Activated naive CD8-positive, alpha-beta T cell treated with anti-CD3 and anti-CD28 coated beads, Interleukin-2, amount 10 ng/mL, durations not matched to agents 7 days and 5 days (primary cell): ENCODE results near the gene FASTK. TPM values are rescaled to one million over a fixed set of nuclear protein-coding genes. Genes with fewer than 3 reads are reported as not detected.

Experiments
- ATAC-seq: fragments of 150-1000 bp; cut with Tn5 transposase; one replicate; pipeline ENCODE4 v1.10.0; 2021; ENCODE audit warnings: low read depth, moderate library complexity
- POLR2A ChIA-PET: fragments of 350-600 bp; sonication (Branson Sonifier 250); formaldehyde crosslinking; loops from one replicate; lab custom pipeline; 2021; ENCODE audit warnings: antibody characterized with exemption; lab: Charles Lee
- DNase-seq: peaks from one replicate; pipeline ENCODE4 v3.0.0; 2021
- H3K27ac Mint-ChIP-seq: one replicate; pipeline ENCODE4 v1.8.0; 2022; ENCODE audit warnings: mild to moderate bottlenecking, mixed read lengths
- H3K27me3 Mint-ChIP-seq: one replicate; pipeline ENCODE4 v1.8.0; 2022; ENCODE audit warnings: mild to moderate bottlenecking, moderate library complexity, mixed read lengths
- H3K36me3 Mint-ChIP-seq: one replicate; pipeline ENCODE4 v1.8.0; 2021; ENCODE audit warnings: mild to moderate bottlenecking, mixed read lengths
- H3K4me1 Mint-ChIP-seq: one replicate; pipeline ENCODE4 v1.8.0; 2021; ENCODE audit warnings: mixed read lengths
- H3K4me3 Mint-ChIP-seq: one replicate; pipeline ENCODE4 v1.8.0; 2022; ENCODE audit warnings: mild to moderate bottlenecking, moderate library complexity, mixed read lengths
- H3K9me3 Mint-ChIP-seq: one replicate; pipeline ENCODE4 v1.8.0; 2021; ENCODE audit warnings: mixed read lengths
- total RNA-seq, 2 experiments: library from RNA; stranded (reverse); gene quantifications; one replicate each; pipeline ENCODE4 v1.2.3, GENCODE V29; 2021

Gene FASTK
- 100 to 1,000 TPM in 1 of 2 experiments, 10 to 100 TPM in 1; 96.5 to 100 TPM for total RNA-seq

GRCh38 chr7:151080522-151081169 is at the start of gene FASTK:
Gene FASTK, minus strand, starts transcription at chr7:151080809. Its CDS starts 43 bp downstream, at chr7:151080766.
- ATAC-seq (peak; percentile 85), DNase-seq (peak; percentile 90)
- POLR2A ChIA-PET: interaction anchor here (0.7 to 3.9 kb wide), 9 partner anchors 8 to 67 kb away, joined by 3 to 32 read pairs (median 3); partner anchors contain the start of genes ABCB8, CDK5 and SLC4A2
- Mint-ChIP-seq H3K9me3 (no peaks in the 10 kb centered on the region), H3K4me3 (peak within 1 kb of the TSS; percentile 100), H3K4me1 (peaks cover 30% of the 10 kb centered on the region), H3K27ac (peak within 1 kb of the TSS; percentile 83), H3K36me3 (peaks cover 10% of the 10 kb centered on the region), H3K27me3 (peaks cover 12% of the 10 kb centered on the region)

GRCh38 chr7:151129960-151130591 is 49.5 kb upstream of the FASTK start:
- DNase-seq (no peak), ATAC-seq (no peak)
- H3K36me3 Mint-ChIP-seq: no peaks in the 10 kb centered on the region
- POLR2A ChIA-PET: no interaction called here
- no peaks in the 10 kb centered on the region for H3K27me3 Mint-ChIP-seq
- no peaks in the 10 kb centered on the region for H3K9me3 Mint-ChIP-seq
- no peak overlapping the region for H3K4me3 Mint-ChIP-seq
- H3K4me1 Mint-ChIP-seq: peaks cover 4% of the 10 kb centered on the region
- no peak overlapping the region for H3K27ac Mint-ChIP-seq

- no peak overlapping the region for H3K4me3 Mint-ChIP-seq
- peaks cover 4% of the 10 kb centered on the region for H3K4me1 Mint-ChIP-seq
- H3K27ac Mint-ChIP-seq: no peak overlapping the region
- POLR2A ChIA-PET: no interaction called here
- ATAC-seq (no peak), DNase-seq (no peak)
- H3K27me3 Mint-ChIP-seq: no peaks in the 10 kb centered on the region
- no peaks in the 10 kb centered on the region for H3K9me3 Mint-ChIP-seq
- no peaks in the 10 kb centered on the region for H3K36me3 Mint-ChIP-seq
These were observed 48.7 kb upstream of the FASTK start for GRCh38 chr7:151129117-151129959.

- H3K9me3 Mint-ChIP-seq: no peaks in the 10 kb centered on the region
- H3K27me3 Mint-ChIP-seq: no peaks in the 10 kb centered on the region
- no peak overlapping the region for H3K27ac Mint-ChIP-seq
- POLR2A ChIA-PET: no interaction called here
- H3K4me1 Mint-ChIP-seq: peaks cover 4% of the 10 kb centered on the region
- no peak for DNase-seq
- no peak for ATAC-seq
- no peaks in the 10 kb centered on the region for H3K36me3 Mint-ChIP-seq
- no peak overlapping the region for H3K4me3 Mint-ChIP-seq
These were observed 48.1 kb upstream of the FASTK start for GRCh38 chr7:151128716-151129115.

GRCh38 chr7:151128144-151128543 is 47.5 kb upstream of the FASTK start:
- no peaks in the 10 kb centered on the region for H3K36me3 Mint-ChIP-seq
- DNase-seq (no peak), ATAC-seq (no peak)
- no peaks in the 10 kb centered on the region for H3K27me3 Mint-ChIP-seq
- POLR2A ChIA-PET: no interaction called here
- H3K4me1 Mint-ChIP-seq: peaks cover 4% of the 10 kb centered on the region
- no peaks in the 10 kb centered on the region for H3K9me3 Mint-ChIP-seq
- no peak overlapping the region for H3K4me3 Mint-ChIP-seq
- H3K27ac Mint-ChIP-seq: no peak overlapping the region

GRCh38 chr7:151126491-151127137 is 46.0 kb upstream of the FASTK start:
- POLR2A ChIA-PET: no interaction called here
- H3K9me3 Mint-ChIP-seq: no peaks in the 10 kb centered on the region
- H3K27me3 Mint-ChIP-seq: no peaks in the 10 kb centered on the region
- ATAC-seq (no peak), DNase-seq (no peak)
- peaks cover 4% of the 10 kb centered on the region for H3K4me1 Mint-ChIP-seq
- no peaks in the 10 kb centered on the region for H3K36me3 Mint-ChIP-seq
- H3K4me3 Mint-ChIP-seq: no peak overlapping the region
- no peak overlapping the region for H3K27ac Mint-ChIP-seq

- Mint-ChIP-seq H3K36me3 (no peaks in the 10 kb centered on the region), H3K9me3 (no peaks in the 10 kb centered on the region), H3K27ac (no peak overlapping the region), H3K27me3 (no peaks in the 10 kb centered on the region), H3K4me3 (no peak overlapping the region), H3K4me1 (peaks cover 6% of the 10 kb centered on the region)
- DNase-seq (no peak), ATAC-seq (no peak)
- POLR2A ChIA-PET: no interaction called here
These were observed 45.4 kb upstream of the FASTK start for GRCh38 chr7:151125846-151126481.

GRCh38 chr7:151125470-151125845 is 44.8 kb upstream of the FASTK start:
- no peak for DNase-seq
- POLR2A ChIA-PET: no interaction called here
- Mint-ChIP-seq H3K27ac (no peak overlapping the region), H3K4me1 (peaks cover 6% of the 10 kb centered on the region), H3K36me3 (no peaks in the 10 kb centered on the region), H3K27me3 (no peaks in the 10 kb centered on the region), H3K4me3 (no peak overlapping the region), H3K9me3 (no peaks in the 10 kb centered on the region)
- ATAC-seq: no peak

- no peaks in the 10 kb centered on the region for H3K27me3 Mint-ChIP-seq
- peaks cover 2% of the 10 kb centered on the region for H3K4me1 Mint-ChIP-seq
- no peak overlapping the region for H3K27ac Mint-ChIP-seq
- H3K36me3 Mint-ChIP-seq: no peaks in the 10 kb centered on the region
- no peak overlapping the region for H3K4me3 Mint-ChIP-seq
- ATAC-seq (no peak), DNase-seq (no peak)
- H3K9me3 Mint-ChIP-seq: no peaks in the 10 kb centered on the region
- POLR2A ChIA-PET: no interaction called here
These were observed 44.3 kb upstream of the FASTK start for GRCh38 chr7:151124899-151125399.

GRCh38 chr7:151124481-151124880 is 43.9 kb upstream of the FASTK start:
- Mint-ChIP-seq H3K36me3 (no peaks in the 10 kb centered on the region), H3K27ac (no peak overlapping the region), H3K4me1 (peaks cover 1% of the 10 kb centered on the region), H3K9me3 (no peaks in the 10 kb centered on the region), H3K27me3 (no peaks in the 10 kb centered on the region), H3K4me3 (no peak overlapping the region)
- no peak for DNase-seq
- POLR2A ChIA-PET: no interaction called here
- ATAC-seq: no peak

- POLR2A ChIA-PET: no interaction called here
- no peaks in the 10 kb centered on the region for H3K27me3 Mint-ChIP-seq
- H3K4me1 Mint-ChIP-seq: peaks cover 1% of the 10 kb centered on the region
- H3K36me3 Mint-ChIP-seq: no peaks in the 10 kb centered on the region
- H3K27ac Mint-ChIP-seq: no peak overlapping the region
- ATAC-seq (peak; percentile 90), DNase-seq (peak; percentile 82)
- no peak overlapping the region for H3K4me3 Mint-ChIP-seq
- no peaks in the 10 kb centered on the region for H3K9me3 Mint-ChIP-seq
These were observed 43.3 kb upstream of the FASTK start for GRCh38 chr7:151123822-151124464.

- H3K36me3 Mint-ChIP-seq: no peaks in the 10 kb centered on the region
- DNase-seq (no peak), ATAC-seq (no peak)
- no peak overlapping the region for H3K4me3 Mint-ChIP-seq
- no peaks in the 10 kb centered on the region for H3K27me3 Mint-ChIP-seq
- peaks cover 1% of the 10 kb centered on the region for H3K4me1 Mint-ChIP-seq
- H3K27ac Mint-ChIP-seq: no peak overlapping the region
- H3K9me3 Mint-ChIP-seq: no peaks in the 10 kb centered on the region
- POLR2A ChIA-PET: no interaction called here
These were observed 42.7 kb upstream of the FASTK start for GRCh38 chr7:151123158-151123821.
